Neural progenitor cell (in vitro differentiated cells): ENCODE results near the gene R3HDM4. TPM values are rescaled to one million over a fixed set of nuclear protein-coding genes. Genes with fewer than 3 reads are reported as not detected.

Experiments
- DNase-seq: peaks from one replicate; pipeline ENCODE4 v3.0.0-alpha.2; 2016; ENCODE audit warnings: low spot score
- H2AFZ ChIP-seq: fragments of 200-600 bp; sonication (generic); replicated peaks from 2 replicates; pipeline ENCODE4 v1.6.1; 2016; ENCODE audit warnings: antibody characterized with exemption
- H3F3A ChIP-seq: fragments of 200-600 bp; sonication (generic); 2 replicates; pipeline ENCODE4 v1.6.1; 2016; ENCODE audit warnings: antibody characterized with exemption, low read depth
- H3K27ac ChIP-seq: fragments of 200-600 bp; sonication (generic); 2 replicates; pipeline ENCODE4 v1.5.1; 2016; ENCODE audit warnings: mild to moderate bottlenecking
- H3K27me3 ChIP-seq: fragments of 200-600 bp; sonication (generic); 2 replicates; pipeline ENCODE4 v1.6.1; 2016; ENCODE audit warnings: mild to moderate bottlenecking, moderate library complexity
- H3K36me3 ChIP-seq: fragments of 200-600 bp; sonication (generic); 2 replicates; pipeline ENCODE4 v1.5.1; 2016
- H3K4me1 ChIP-seq: fragments of 200-600 bp; sonication (generic); 2 replicates; pipeline ENCODE4 v1.6.1; 2016; ENCODE audit warnings: mixed run types
- H3K4me2 ChIP-seq: fragments of 200-600 bp; sonication (generic); 2 replicates; pipeline ENCODE4 v1.6.1; 2016
- H3K4me3 ChIP-seq: fragments of 200-600 bp; sonication (generic); 2 replicates; pipeline ENCODE4 v1.5.1; 2016
- H3K79me2 ChIP-seq: fragments of 200-600 bp; sonication (generic); 2 replicates; pipeline ENCODE4 v1.6.1; 2016; ENCODE audit warnings: low read depth
- H3K9ac ChIP-seq: fragments of 200-600 bp; sonication (generic); 2 replicates; pipeline ENCODE4 v1.6.1; 2016
- H3K9me3 ChIP-seq: fragments of 200-600 bp; sonication (generic); 2 replicates; pipeline ENCODE4 v1.5.1; 2016; ENCODE audit warnings: low read depth
- H4K20me1 ChIP-seq: fragments of 200-600 bp; sonication (generic); 2 replicates; pipeline ENCODE4 v1.6.1; 2016; ENCODE audit warnings: low read depth
- H3K27ac Mint-ChIP-seq: 3 replicates; pipeline ENCODE4 v1.8.0; 2021; ENCODE audit warnings: mixed read lengths
- H3K27me3 Mint-ChIP-seq: 2 replicates; pipeline ENCODE4 v1.8.0; 2022; ENCODE audit warnings: low read depth, mild to moderate bottlenecking, inconsistent platforms, moderate library complexity, mixed read lengths; ENCODE audit not compliant: insufficient read depth
- H3K36me3 Mint-ChIP-seq: 3 replicates; pipeline ENCODE4 v1.8.0; 2021; ENCODE audit warnings: mixed read lengths
- H3K4me1 Mint-ChIP-seq: 3 replicates; pipeline ENCODE4 v1.8.0; 2021; ENCODE audit warnings: mixed read lengths
- H3K4me3 Mint-ChIP-seq: 3 replicates; pipeline ENCODE4 v1.8.0; 2021; ENCODE audit warnings: mild to moderate bottlenecking, moderate library complexity, mixed read lengths
- H3K9me3 Mint-ChIP-seq: 3 replicates; pipeline ENCODE4 v1.8.0; 2020; ENCODE audit warnings: mixed read lengths
- CTCF ChIP-seq: fragments of 200-600 bp; sonication (generic); IDR thresholded peaks from 2 replicates; pipeline ENCODE4 v1.5.1; 2017; ENCODE audit warnings: antibody characterized with exemption, mild to moderate bottlenecking
- EZH2 ChIP-seq: fragments of 200-600 bp; sonication (generic); IDR thresholded peaks from 2 replicates; pipeline ENCODE4 v1.6.1; 2017; ENCODE audit warnings: antibody characterized with exemption, mild to moderate bottlenecking, moderate library complexity
- EZH2phosphoT487 ChIP-seq: fragments of 200-600 bp; sonication (generic); IDR thresholded peaks from 2 replicates; pipeline ENCODE4 v1.6.1; 2017; ENCODE audit warnings: antibody characterized with exemption
- total RNA-seq: library from RNA; depleted of rRNA; stranded (reverse); fragments of >200 nt; gene quantifications from 2 replicates; pipeline ENCODE4 v1.2.3, GENCODE V29; 2015; ENCODE audit warnings: low replicate concordance

R3HDM4 gene
- total RNA-seq, 1 donor from 2014 or later = 22.7 TPM

GRCh38 chr19:933553-933882, 20.5 kb upstream of the R3HDM4 start:
- Histone ChIP-seq H3K4me1 (peaks cover 10% of the 10 kb centered on the region), H3K27me3 (no peaks in the 10 kb centered on the region), H3K9ac (no peak overlapping the region), H3K4me3 (no peak overlapping the region), H3K79me2 (peaks cover 98% of the 10 kb centered on the region), H3K36me3 (no peaks in the 10 kb centered on the region), H3K9me3 (no peaks in the 10 kb centered on the region), H3K4me2 (no peak overlapping the region), H2AFZ (no peak overlapping the region), H4K20me1 (peaks cover 82% of the 10 kb centered on the region), H3F3A (peaks cover 4% of the 10 kb centered on the region), H3K27ac (peak overlapping the region; percentile 84)
- Mint-ChIP-seq H3K36me3 (peaks cover 16% of the 10 kb centered on the region), H3K4me3 (no peak overlapping the region), H3K4me1 (peaks cover 10% of the 10 kb centered on the region), H3K27ac (no peak overlapping the region), H3K27me3 (peaks cover 2% of the 10 kb centered on the region), H3K9me3 (no peaks in the 10 kb centered on the region)
- TF ChIP-seq EZH2 = no peak
- no peak for TF ChIP-seq EZH2phosphoT487
- TF ChIP-seq CTCF = no peak
- DNase-seq = no peak

DNA sequence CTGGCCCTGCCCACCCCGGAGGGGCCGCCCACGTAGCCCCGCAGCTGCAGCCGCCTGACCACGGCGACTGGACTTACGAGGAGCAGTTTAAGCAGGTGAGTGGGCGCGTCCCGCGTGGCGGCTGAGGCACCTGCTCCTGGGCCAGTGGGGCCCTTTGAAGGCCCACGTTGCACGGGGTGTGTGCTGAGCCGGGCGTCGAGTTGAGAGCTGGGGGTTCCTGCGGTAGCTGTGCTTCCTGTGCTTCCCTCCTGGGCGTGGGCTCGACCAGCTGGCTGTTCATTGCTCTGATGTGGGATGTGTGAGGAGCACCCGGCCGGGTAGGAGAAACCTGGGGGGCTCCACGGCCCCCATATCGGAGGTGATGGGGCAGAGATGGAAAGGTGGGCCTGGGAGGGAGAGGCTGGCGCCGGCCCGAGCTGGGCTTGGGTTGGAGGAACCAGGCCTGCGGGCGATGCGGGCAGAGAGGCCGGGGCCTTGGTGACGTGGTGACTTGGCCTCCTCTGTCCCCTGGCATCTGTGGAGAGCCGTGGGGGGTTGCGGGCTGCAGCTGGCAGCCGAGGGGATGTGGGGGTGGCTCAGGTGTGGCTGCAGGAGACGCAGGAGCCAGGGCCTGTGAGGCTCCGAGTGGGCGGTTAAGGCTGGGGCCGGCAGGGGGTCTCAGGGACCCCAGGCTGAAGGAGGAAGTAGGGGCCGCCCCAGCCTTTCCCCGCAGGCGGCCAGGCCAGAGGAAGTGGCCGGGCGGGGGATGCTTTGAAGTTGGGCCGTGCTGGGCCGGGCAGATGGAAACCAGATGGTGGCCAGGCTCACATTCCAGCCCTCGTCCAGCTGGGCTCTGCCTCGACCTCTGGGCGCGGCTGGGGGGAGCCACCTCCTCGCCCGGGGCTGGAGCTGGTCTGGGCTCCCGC, 19.9 kb upstream of the R3HDM4 start:
- H3K27ac ChIP-seq = peak overlapping the region; percentile 84
- peaks cover 16% of the 10 kb centered on the region for H3K4me1 ChIP-seq
- no peak overlapping the region for H3K4me3 ChIP-seq
- DNase-seq = peak; percentile 54
- Mint-ChIP-seq H3K4me1 (peaks cover 8% of the 10 kb centered on the region), H3K4me3 (peak overlapping the region; percentile 67), H3K27ac (no peak overlapping the region), H3K27me3 (peaks cover 2% of the 10 kb centered on the region), H3K9me3 (no peaks in the 10 kb centered on the region), H3K36me3 (peaks cover 14% of the 10 kb centered on the region)
- no peaks in the 10 kb centered on the region for H3K27me3 ChIP-seq
- TF ChIP-seq EZH2 (no peak), EZH2phosphoT487 (no peak), CTCF (no peak)
- H3K4me2 ChIP-seq = peak overlapping the region; percentile 49
- H2AFZ ChIP-seq = no peak overlapping the region
- no peaks in the 10 kb centered on the region for H3K9me3 ChIP-seq
- peaks cover 82% of the 10 kb centered on the region for H4K20me1 ChIP-seq
- H3F3A ChIP-seq = peaks cover 9% of the 10 kb centered on the region
- H3K36me3 ChIP-seq = no peaks in the 10 kb centered on the region
- H3K79me2 ChIP-seq = peaks cover 98% of the 10 kb centered on the region
- H3K9ac ChIP-seq = no peak overlapping the region

DNA sequence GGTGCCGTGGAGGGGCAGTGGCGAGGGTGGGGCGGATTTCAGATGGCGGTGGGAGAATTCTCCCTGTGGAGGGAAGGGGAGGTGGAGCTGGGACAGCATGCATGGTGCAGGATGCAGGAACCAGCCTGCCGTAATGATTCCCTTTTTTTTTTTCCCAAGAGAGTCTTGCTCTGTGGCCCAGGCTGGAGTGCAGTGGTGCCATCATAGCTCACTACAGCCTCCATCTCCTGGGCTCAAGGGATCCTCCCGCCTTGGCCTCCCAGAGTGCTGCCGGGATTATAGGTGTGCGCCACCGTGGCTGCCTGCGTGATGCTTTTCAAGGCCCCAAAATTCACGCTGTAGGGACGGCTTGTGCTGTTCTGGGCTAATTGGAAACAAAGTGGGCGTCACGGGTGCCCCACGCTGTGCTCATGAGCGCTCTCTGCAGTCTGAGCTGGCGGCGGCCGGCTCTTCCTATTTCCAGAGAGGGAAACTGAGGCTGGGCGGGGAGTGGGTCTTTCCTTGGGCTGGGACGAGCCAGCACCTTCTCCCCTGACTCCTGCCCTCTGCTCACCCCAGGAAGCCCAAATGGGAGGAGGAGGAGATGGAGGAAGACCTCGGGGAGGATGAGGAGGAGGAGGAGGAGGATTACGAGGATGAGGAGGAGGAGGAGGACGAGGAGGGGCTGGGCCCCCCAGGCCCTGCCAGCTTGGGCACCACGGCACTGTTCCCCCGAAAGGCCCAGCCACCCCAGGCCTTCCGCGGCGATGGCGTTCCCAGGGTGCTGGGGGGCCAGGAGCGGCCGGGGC, 19.0 kb upstream of the R3HDM4 start:
- no peaks in the 10 kb centered on the region for H3K27me3 ChIP-seq
- no peaks in the 10 kb centered on the region for H3K36me3 ChIP-seq
- H3K27ac Mint-ChIP-seq = no peak overlapping the region
- no peak for TF ChIP-seq EZH2
- TF ChIP-seq CTCF = no peak
- no peak for TF ChIP-seq EZH2phosphoT487
- peaks cover 98% of the 10 kb centered on the region for H3K79me2 ChIP-seq
- H2AFZ ChIP-seq = no peak overlapping the region
- no peak overlapping the region for H3K4me3 Mint-ChIP-seq
- peaks cover 5% of the 10 kb centered on the region for H3K4me1 Mint-ChIP-seq
- peaks cover 20% of the 10 kb centered on the region for H3K4me1 ChIP-seq
- no peaks in the 10 kb centered on the region for H3K9me3 Mint-ChIP-seq
- H3K9me3 ChIP-seq = no peaks in the 10 kb centered on the region
- peaks cover 15% of the 10 kb centered on the region for H3F3A ChIP-seq
- H3K36me3 Mint-ChIP-seq = peaks cover 11% of the 10 kb centered on the region
- no peak for DNase-seq
- H3K4me3 ChIP-seq = no peak overlapping the region
- H3K27ac ChIP-seq = peak overlapping the region; percentile 84
- H3K9ac ChIP-seq = no peak overlapping the region
- peaks cover 1% of the 10 kb centered on the region for H3K27me3 Mint-ChIP-seq
- no peak overlapping the region for H3K4me2 ChIP-seq
- peaks cover 81% of the 10 kb centered on the region for H4K20me1 ChIP-seq
